Measurements from ENCODE around the gene CYP2W1.

- TF ChIP-seq CTCF (IDR thresholded peaks at IDR 0.05) (no peak), POLR2A (IDR thresholded peaks at IDR 0.05) (no peak), EP300 (IDR thresholded peaks at IDR 0.05) (no peak)
Observed at GRCh38 chr7:945556-946255, 37.3 kb upstream of the CYP2W1 start.
